Measurements from ENCODE around the gene CALU.

- TF ChIP-seq POLR2A (IDR thresholded peaks at IDR 0.05) (no peak), CTCF (IDR thresholded peaks at IDR 0.05) (no peak)
These were observed 18.0 kb downstream of the CALU start for GRCh38 chr7:128757203-128757602.

Data from suprapubic skin (tissue), 3 donors.